H9 (cell line): ENCODE measurements around the gene KISS1R. TPM values are rescaled to one million over a fixed set of nuclear protein-coding genes. Genes with fewer than 3 reads are reported as not detected.

Source experiments
- DNase-seq: peaks from one replicate; pipeline ENCODE4 v3.0.0-alpha.2; 2017
- H2AFZ ChIP-seq: one replicate; pipeline ENCODE4 v1.6.1; 2013; ENCODE audit warnings: mild to moderate bottlenecking, low read length, control low read depth, moderate library complexity
- H2AK5ac ChIP-seq: 2 replicates; pipeline ENCODE4 v1.6.1; 2013; ENCODE audit warnings: low read length, control low read depth, mixed read lengths; ENCODE audit not compliant: insufficient read length
- H2BK120ac ChIP-seq: one replicate; pipeline ENCODE4 v1.6.1; 2013; ENCODE audit warnings: low read depth, mild to moderate bottlenecking, low read length, control low read depth, inconsistent platforms; ENCODE audit not compliant: poor library complexity, severe bottlenecking
- H2BK12ac ChIP-seq: 2 replicates; pipeline ENCODE4 v1.6.1; 2013; ENCODE audit warnings: low read length, control low read depth, mixed read lengths, low read depth; ENCODE audit not compliant: insufficient read length
- H2BK15ac ChIP-seq: 2 replicates; pipeline ENCODE4 v1.6.1; 2013; ENCODE audit warnings: low read depth, low read length, control low read depth
- H2BK20ac ChIP-seq: one replicate; pipeline ENCODE4 v1.6.1; 2013; ENCODE audit warnings: low read depth, mild to moderate bottlenecking, low read length, control low read depth, inconsistent platforms; ENCODE audit not compliant: poor library complexity, severe bottlenecking
- H2BK5ac ChIP-seq: 2 replicates; pipeline ENCODE4 v1.6.1; 2013; ENCODE audit warnings: low read length, control low read depth, mixed read lengths; ENCODE audit not compliant: insufficient read length
- H3K14ac ChIP-seq: 2 replicates; pipeline ENCODE4 v1.6.1; 2013; ENCODE audit warnings: low read length, control low read depth; ENCODE audit not compliant: insufficient read depth
- H3K18ac ChIP-seq: 2 replicates; pipeline ENCODE4 v1.6.1; 2013; ENCODE audit warnings: low read depth, mild to moderate bottlenecking, mixed read lengths, low read length, control low read depth; ENCODE audit not compliant: insufficient read length
- H3K23ac ChIP-seq: 2 replicates; pipeline ENCODE4 v1.6.1; 2013; ENCODE audit warnings: low read length, control low read depth, mixed read lengths, low read depth; ENCODE audit not compliant: insufficient read length
- H3K23me2 ChIP-seq: 2 replicates; pipeline ENCODE4 v1.6.1; 2013; ENCODE audit warnings: low read depth, mild to moderate bottlenecking, mixed read lengths, low read length, control low read depth; ENCODE audit not compliant: insufficient read length, poor library complexity, severe bottlenecking
- H3K27ac ChIP-seq: 2 replicates; pipeline ENCODE4 v1.5.1; 2013; ENCODE audit warnings: low read length, control low read depth, mixed read lengths, low read depth; ENCODE audit not compliant: insufficient read length
- H3K27me3 ChIP-seq: 2 replicates; pipeline ENCODE4 v1.6.1; 2013; ENCODE audit warnings: low read length, control low read depth, inconsistent platforms; ENCODE audit not compliant: insufficient read depth
- H3K4ac ChIP-seq: 2 replicates; pipeline ENCODE4 v1.6.1; 2013; ENCODE audit warnings: low read depth, mild to moderate bottlenecking, control low read depth, inconsistent platforms, low read length, moderate library complexity
- H3K4me1 ChIP-seq: 2 replicates; pipeline ENCODE4 v1.6.1; 2013; ENCODE audit warnings: low read length, control low read depth, inconsistent platforms; ENCODE audit not compliant: insufficient read depth
- H3K4me2 ChIP-seq: 2 replicates; pipeline ENCODE4 v1.6.1; 2013; ENCODE audit warnings: low read length, control low read depth, mixed read lengths; ENCODE audit not compliant: insufficient read length, insufficient read depth
- H3K56ac ChIP-seq: 2 replicates; pipeline ENCODE4 v1.6.1; 2013; ENCODE audit warnings: low read depth, mild to moderate bottlenecking, mixed read lengths, low read length, control low read depth; ENCODE audit not compliant: insufficient read length
- H3K79me1 ChIP-seq: 2 replicates; pipeline ENCODE4 v1.6.1; 2013; ENCODE audit warnings: low read depth, mild to moderate bottlenecking, moderate library complexity, low read length, control low read depth, inconsistent platforms; ENCODE audit not compliant: insufficient read depth, poor library complexity, severe bottlenecking
- H3K79me2 ChIP-seq: 2 replicates; pipeline ENCODE4 v1.6.1; 2013; ENCODE audit warnings: low read length, control low read depth, inconsistent platforms; ENCODE audit not compliant: insufficient read depth
- H3K9ac ChIP-seq: 2 replicates; pipeline ENCODE4 v1.6.1; 2013; ENCODE audit warnings: low read length, control low read depth, mixed read lengths; ENCODE audit not compliant: insufficient read length; ENCODE audit errors: extremely low read depth
- H3K9me3 ChIP-seq: one replicate; pipeline ENCODE4 v1.6.1; 2013; ENCODE audit warnings: low read depth, low read length, inconsistent platforms; ENCODE audit not compliant: control insufficient read depth
- H3T11ph ChIP-seq: one replicate; pipeline ENCODE4 v1.6.1; 2013; ENCODE audit warnings: mild to moderate bottlenecking, low read length, control low read depth, inconsistent platforms
- H4K20me1 ChIP-seq: one replicate; pipeline ENCODE4 v1.6.1; 2013; ENCODE audit not compliant: control insufficient read depth, insufficient read length, insufficient read depth
- H4K5ac ChIP-seq: 2 replicates; pipeline ENCODE4 v1.6.1; 2013; ENCODE audit warnings: low read depth, mild to moderate bottlenecking, mixed read lengths, low read length, control low read depth; ENCODE audit not compliant: insufficient read length
- H4K8ac ChIP-seq: replicated peaks from 2 replicates; pipeline ENCODE4 v1.6.1; 2013; ENCODE audit warnings: low read length, control low read depth, mixed read lengths, low read depth; ENCODE audit not compliant: insufficient read length
- H4K91ac ChIP-seq: 2 replicates; pipeline ENCODE4 v1.6.1; 2013; ENCODE audit warnings: low read depth, mild to moderate bottlenecking, moderate library complexity, mixed read lengths, low read length, control low read depth; ENCODE audit not compliant: insufficient read length
- H3K27ac Mint-ChIP-seq, 3 experiments: 2 replicates in 2 of 3; 3 replicates in 1 of 3; pipeline ENCODE4 v1.8.0; 2020 to 2021; ENCODE audit warnings: mixed read lengths in 3 of 3, mild to moderate bottlenecking in 1 of 3, moderate library complexity in 1 of 3
- H3K27me3 Mint-ChIP-seq: 2 replicates; pipeline ENCODE4 v1.8.0; 2021; ENCODE audit warnings: low read depth, mild to moderate bottlenecking, moderate library complexity, mixed read lengths
- H3K36me3 Mint-ChIP-seq, 3 experiments: 2 replicates in 2 of 3; 3 replicates in 1 of 3; pipeline ENCODE4 v1.8.0; 2020 to 2021; ENCODE audit warnings: low read depth in 3 of 3, mixed read lengths in 3 of 3; ENCODE audit not compliant: insufficient read depth in 1 of 3
- H3K4me1 Mint-ChIP-seq, 2 experiments: 2 replicates each; pipeline ENCODE4 v1.8.0; 2020; ENCODE audit warnings: mixed read lengths in 2 of 2
- H3K4me3 Mint-ChIP-seq, 2 experiments: 2 replicates in 1 of 2; 3 replicates in 1 of 2; pipeline ENCODE4 v1.8.0; 2020 to 2021; ENCODE audit warnings: mild to moderate bottlenecking in 2 of 2, mixed read lengths in 2 of 2, moderate library complexity in 1 of 2
- H3K9me3 Mint-ChIP-seq, 2 experiments: 2 replicates in 1 of 2; 3 replicates in 1 of 2; pipeline ENCODE4 v1.8.0; 2020; ENCODE audit warnings: mild to moderate bottlenecking in 2 of 2, mixed read lengths in 2 of 2, moderate library complexity in 1 of 2
- WGBS: extraction: QIAGEN DNeasy Blood & Tissue Kit; methylation state at CpG from one replicate; pipeline ENCODE4 v1.1.7; 2013; ENCODE audit warnings: missing lambda C conversion rate, low lambda C conversion rate, mixed read lengths; ENCODE audit not compliant: insufficient read length; ENCODE audit errors: extremely low coverage; 5-methylcytosine and 5-hydroxymethylcytosine counted together
- total RNA-seq: library from RNA; stranded (reverse); gene quantifications from 2 replicates; pipeline ENCODE4 v1.2.1, GENCODE V29; 2021
- TF ChIP-seq, protein P1 (sequence below): fragments of 200-600 bp; sonication (generic); conservative IDR thresholded peaks from 3 replicates; pipeline ENCODE4 v1.8.0; 2021; ENCODE audit warnings: antibody characterized with exemption, mild to moderate bottlenecking

The KISS1R gene
- total RNA-seq, 1 experiment from 2014 or later: 3.3 TPM

DNA sequence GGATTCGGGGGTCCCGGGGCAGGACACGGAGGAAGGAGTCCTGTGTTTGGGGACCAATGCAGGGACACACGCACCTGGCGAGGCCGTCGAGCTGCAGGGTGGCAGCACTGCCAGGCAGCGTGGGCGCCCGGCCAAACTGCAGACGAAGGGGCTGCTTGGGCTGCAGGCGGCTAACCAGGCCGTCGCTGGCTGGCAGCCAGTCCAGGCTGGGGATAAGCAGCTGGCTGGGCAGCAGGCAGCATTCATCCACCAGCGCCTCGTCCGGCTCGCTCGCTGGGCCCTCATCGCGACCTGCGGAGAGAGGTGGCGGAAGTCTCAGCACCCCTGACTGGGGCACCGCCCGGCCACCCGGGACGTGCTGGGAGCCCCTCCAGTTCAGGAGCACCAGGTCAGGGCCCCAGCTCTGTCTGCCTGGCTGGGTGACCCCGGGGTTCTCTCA lies 46.2 kb upstream of the KISS1R start:
- no peaks in the 10 kb centered on the region for H4K20me1 ChIP-seq
- H3K18ac ChIP-seq: no peak overlapping the region
- H3K27ac Mint-ChIP-seq: no peak overlapping the region
- no peak overlapping the region for H2BK15ac ChIP-seq
- no peak overlapping the region for H3K9ac ChIP-seq
- H3K27me3 ChIP-seq: no peaks in the 10 kb centered on the region
- no peak overlapping the region for H3K4me3 Mint-ChIP-seq
- no peaks in the 10 kb centered on the region for H3K9me3 ChIP-seq
- H4K5ac ChIP-seq: no peak overlapping the region
- H2BK120ac ChIP-seq: no peak overlapping the region
- no peaks in the 10 kb centered on the region for H3K79me2 ChIP-seq
- H3K4ac ChIP-seq: no peak overlapping the region
- H3K56ac ChIP-seq: no peak overlapping the region
- peaks cover 6 to 7% of the 10 kb centered on the region in 2 experiments for H3K9me3 Mint-ChIP-seq
- no peak overlapping the region for H2BK20ac ChIP-seq
- no CpG with 5 or more reads among the region's 28 CpGs for WGBS
- H2AFZ ChIP-seq: no peak overlapping the region
- no peak overlapping the region for H3K27ac ChIP-seq
- no peak overlapping the region for H3T11ph ChIP-seq
- no peak overlapping the region for H2BK12ac ChIP-seq
- no peaks in the 10 kb centered on the region for H3K4me1 ChIP-seq
- no peaks in the 10 kb centered on the region for H3K79me1 ChIP-seq
- peaks cover 6 to 20% of the 10 kb centered on the region in 2 experiments for H3K4me1 Mint-ChIP-seq
- H2BK5ac ChIP-seq: no peak overlapping the region
- H3K4me2 ChIP-seq: no peak overlapping the region
- H4K91ac ChIP-seq: no peak overlapping the region
- H2AK5ac ChIP-seq: no peak overlapping the region
- H4K8ac ChIP-seq: no peak overlapping the region
- no peak overlapping the region for H3K14ac ChIP-seq
- no peak overlapping the region for H3K23ac ChIP-seq
- no peaks in the 10 kb centered on the region for H3K23me2 ChIP-seq
- H3K27me3 Mint-ChIP-seq: no peaks in the 10 kb centered on the region; the same call in 1 of the 2 replicates
- TF ChIP-seq, protein P1, sequence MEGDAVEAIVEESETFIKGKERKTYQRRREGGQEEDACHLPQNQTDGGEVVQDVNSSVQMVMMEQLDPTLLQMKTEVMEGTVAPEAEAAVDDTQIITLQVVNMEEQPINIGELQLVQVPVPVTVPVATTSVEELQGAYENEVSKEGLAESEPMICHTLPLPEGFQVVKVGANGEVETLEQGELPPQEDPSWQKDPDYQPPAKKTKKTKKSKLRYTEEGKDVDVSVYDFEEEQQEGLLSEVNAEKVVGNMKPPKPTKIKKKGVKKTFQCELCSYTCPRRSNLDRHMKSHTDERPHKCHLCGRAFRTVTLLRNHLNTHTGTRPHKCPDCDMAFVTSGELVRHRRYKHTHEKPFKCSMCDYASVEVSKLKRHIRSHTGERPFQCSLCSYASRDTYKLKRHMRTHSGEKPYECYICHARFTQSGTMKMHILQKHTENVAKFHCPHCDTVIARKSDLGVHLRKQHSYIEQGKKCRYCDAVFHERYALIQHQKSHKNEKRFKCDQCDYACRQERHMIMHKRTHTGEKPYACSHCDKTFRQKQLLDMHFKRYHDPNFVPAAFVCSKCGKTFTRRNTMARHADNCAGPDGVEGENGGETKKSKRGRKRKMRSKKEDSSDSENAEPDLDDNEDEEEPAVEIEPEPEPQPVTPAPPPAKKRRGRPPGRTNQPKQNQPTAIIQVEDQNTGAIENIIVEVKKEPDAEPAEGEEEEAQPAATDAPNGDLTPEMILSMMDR: no peak
- H3K36me3 Mint-ChIP-seq: peaks cover 23 to 54% (median 40%) of the 10 kb centered on the region in 3 experiments
- no peak for DNase-seq
